H9 (cell line): ENCODE measurements around the gene ISG15. TPM values are rescaled to one million over a fixed set of nuclear protein-coding genes. Genes with fewer than 3 reads are reported as not detected.

ENCODE experiments used
- DNase-seq: peaks from one replicate; pipeline ENCODE4 v3.0.0-alpha.2; 2017
- H2AFZ ChIP-seq: one replicate; pipeline ENCODE4 v1.6.1; 2013; ENCODE audit warnings: mild to moderate bottlenecking, low read length, control low read depth, moderate library complexity
- H2AK5ac ChIP-seq: 2 replicates; pipeline ENCODE4 v1.6.1; 2013; ENCODE audit warnings: low read length, control low read depth, mixed read lengths; ENCODE audit not compliant: insufficient read length
- H2BK120ac ChIP-seq: one replicate; pipeline ENCODE4 v1.6.1; 2013; ENCODE audit warnings: low read depth, mild to moderate bottlenecking, low read length, control low read depth, inconsistent platforms; ENCODE audit not compliant: poor library complexity, severe bottlenecking
- H2BK12ac ChIP-seq: 2 replicates; pipeline ENCODE4 v1.6.1; 2013; ENCODE audit warnings: low read length, control low read depth, mixed read lengths, low read depth; ENCODE audit not compliant: insufficient read length
- H2BK15ac ChIP-seq: 2 replicates; pipeline ENCODE4 v1.6.1; 2013; ENCODE audit warnings: low read depth, low read length, control low read depth
- H2BK20ac ChIP-seq: one replicate; pipeline ENCODE4 v1.6.1; 2013; ENCODE audit warnings: low read depth, mild to moderate bottlenecking, low read length, control low read depth, inconsistent platforms; ENCODE audit not compliant: poor library complexity, severe bottlenecking
- H2BK5ac ChIP-seq: 2 replicates; pipeline ENCODE4 v1.6.1; 2013; ENCODE audit warnings: low read length, control low read depth, mixed read lengths; ENCODE audit not compliant: insufficient read length
- H3K14ac ChIP-seq: 2 replicates; pipeline ENCODE4 v1.6.1; 2013; ENCODE audit warnings: low read length, control low read depth; ENCODE audit not compliant: insufficient read depth
- H3K18ac ChIP-seq: 2 replicates; pipeline ENCODE4 v1.6.1; 2013; ENCODE audit warnings: low read depth, mild to moderate bottlenecking, mixed read lengths, low read length, control low read depth; ENCODE audit not compliant: insufficient read length
- H3K23ac ChIP-seq: 2 replicates; pipeline ENCODE4 v1.6.1; 2013; ENCODE audit warnings: low read length, control low read depth, mixed read lengths, low read depth; ENCODE audit not compliant: insufficient read length
- H3K23me2 ChIP-seq: 2 replicates; pipeline ENCODE4 v1.6.1; 2013; ENCODE audit warnings: low read depth, mild to moderate bottlenecking, mixed read lengths, low read length, control low read depth; ENCODE audit not compliant: insufficient read length, poor library complexity, severe bottlenecking
- H3K27ac ChIP-seq: 2 replicates; pipeline ENCODE4 v1.5.1; 2013; ENCODE audit warnings: low read length, control low read depth, mixed read lengths, low read depth; ENCODE audit not compliant: insufficient read length
- H3K27me3 ChIP-seq: 2 replicates; pipeline ENCODE4 v1.6.1; 2013; ENCODE audit warnings: low read length, control low read depth, inconsistent platforms; ENCODE audit not compliant: insufficient read depth
- H3K4ac ChIP-seq: 2 replicates; pipeline ENCODE4 v1.6.1; 2013; ENCODE audit warnings: low read depth, mild to moderate bottlenecking, control low read depth, inconsistent platforms, low read length, moderate library complexity
- H3K4me1 ChIP-seq: 2 replicates; pipeline ENCODE4 v1.6.1; 2013; ENCODE audit warnings: low read length, control low read depth, inconsistent platforms; ENCODE audit not compliant: insufficient read depth
- H3K4me2 ChIP-seq: 2 replicates; pipeline ENCODE4 v1.6.1; 2013; ENCODE audit warnings: low read length, control low read depth, mixed read lengths; ENCODE audit not compliant: insufficient read length, insufficient read depth
- H3K56ac ChIP-seq: 2 replicates; pipeline ENCODE4 v1.6.1; 2013; ENCODE audit warnings: low read depth, mild to moderate bottlenecking, mixed read lengths, low read length, control low read depth; ENCODE audit not compliant: insufficient read length
- H3K79me1 ChIP-seq: 2 replicates; pipeline ENCODE4 v1.6.1; 2013; ENCODE audit warnings: low read depth, mild to moderate bottlenecking, moderate library complexity, low read length, control low read depth, inconsistent platforms; ENCODE audit not compliant: insufficient read depth, poor library complexity, severe bottlenecking
- H3K79me2 ChIP-seq: 2 replicates; pipeline ENCODE4 v1.6.1; 2013; ENCODE audit warnings: low read length, control low read depth, inconsistent platforms; ENCODE audit not compliant: insufficient read depth
- H3K9ac ChIP-seq: 2 replicates; pipeline ENCODE4 v1.6.1; 2013; ENCODE audit warnings: low read length, control low read depth, mixed read lengths; ENCODE audit not compliant: insufficient read length; ENCODE audit errors: extremely low read depth
- H3K9me3 ChIP-seq: one replicate; pipeline ENCODE4 v1.6.1; 2013; ENCODE audit warnings: low read depth, low read length, inconsistent platforms; ENCODE audit not compliant: control insufficient read depth
- H3T11ph ChIP-seq: one replicate; pipeline ENCODE4 v1.6.1; 2013; ENCODE audit warnings: mild to moderate bottlenecking, low read length, control low read depth, inconsistent platforms
- H4K20me1 ChIP-seq: one replicate; pipeline ENCODE4 v1.6.1; 2013; ENCODE audit not compliant: control insufficient read depth, insufficient read length, insufficient read depth
- H4K5ac ChIP-seq: 2 replicates; pipeline ENCODE4 v1.6.1; 2013; ENCODE audit warnings: low read depth, mild to moderate bottlenecking, mixed read lengths, low read length, control low read depth; ENCODE audit not compliant: insufficient read length
- H4K8ac ChIP-seq: replicated peaks from 2 replicates; pipeline ENCODE4 v1.6.1; 2013; ENCODE audit warnings: low read length, control low read depth, mixed read lengths, low read depth; ENCODE audit not compliant: insufficient read length
- H4K91ac ChIP-seq: 2 replicates; pipeline ENCODE4 v1.6.1; 2013; ENCODE audit warnings: low read depth, mild to moderate bottlenecking, moderate library complexity, mixed read lengths, low read length, control low read depth; ENCODE audit not compliant: insufficient read length
- H3K27ac Mint-ChIP-seq, 3 experiments: 2 replicates in 2 of 3; 3 replicates in 1 of 3; pipeline ENCODE4 v1.8.0; 2020 to 2021; ENCODE audit warnings: mixed read lengths in 3 of 3, mild to moderate bottlenecking in 1 of 3, moderate library complexity in 1 of 3
- H3K27me3 Mint-ChIP-seq: 2 replicates; pipeline ENCODE4 v1.8.0; 2021; ENCODE audit warnings: low read depth, mild to moderate bottlenecking, moderate library complexity, mixed read lengths
- H3K36me3 Mint-ChIP-seq, 3 experiments: 2 replicates in 2 of 3; 3 replicates in 1 of 3; pipeline ENCODE4 v1.8.0; 2020 to 2021; ENCODE audit warnings: low read depth in 3 of 3, mixed read lengths in 3 of 3; ENCODE audit not compliant: insufficient read depth in 1 of 3
- H3K4me1 Mint-ChIP-seq, 2 experiments: 2 replicates each; pipeline ENCODE4 v1.8.0; 2020; ENCODE audit warnings: mixed read lengths in 2 of 2
- H3K4me3 Mint-ChIP-seq, 2 experiments: 2 replicates in 1 of 2; 3 replicates in 1 of 2; pipeline ENCODE4 v1.8.0; 2020 to 2021; ENCODE audit warnings: mild to moderate bottlenecking in 2 of 2, mixed read lengths in 2 of 2, moderate library complexity in 1 of 2
- H3K9me3 Mint-ChIP-seq, 2 experiments: 2 replicates in 1 of 2; 3 replicates in 1 of 2; pipeline ENCODE4 v1.8.0; 2020; ENCODE audit warnings: mild to moderate bottlenecking in 2 of 2, mixed read lengths in 2 of 2, moderate library complexity in 1 of 2
- WGBS: extraction: QIAGEN DNeasy Blood & Tissue Kit; methylation state at CpG from one replicate; pipeline ENCODE4 v1.1.7; 2013; ENCODE audit warnings: missing lambda C conversion rate, low lambda C conversion rate, mixed read lengths; ENCODE audit not compliant: insufficient read length; ENCODE audit errors: extremely low coverage; 5-methylcytosine and 5-hydroxymethylcytosine counted together
- total RNA-seq: library from RNA; stranded (reverse); gene quantifications from 2 replicates; pipeline ENCODE4 v1.2.1, GENCODE V29; 2021
- TF ChIP-seq, protein P1 (sequence below): fragments of 200-600 bp; sonication (generic); conservative IDR thresholded peaks from 3 replicates; pipeline ENCODE4 v1.8.0; 2021; ENCODE audit warnings: antibody characterized with exemption, mild to moderate bottlenecking

The ISG15 gene
- total RNA-seq, 1 experiment from 2014 or later = 39.7 TPM

DNA sequence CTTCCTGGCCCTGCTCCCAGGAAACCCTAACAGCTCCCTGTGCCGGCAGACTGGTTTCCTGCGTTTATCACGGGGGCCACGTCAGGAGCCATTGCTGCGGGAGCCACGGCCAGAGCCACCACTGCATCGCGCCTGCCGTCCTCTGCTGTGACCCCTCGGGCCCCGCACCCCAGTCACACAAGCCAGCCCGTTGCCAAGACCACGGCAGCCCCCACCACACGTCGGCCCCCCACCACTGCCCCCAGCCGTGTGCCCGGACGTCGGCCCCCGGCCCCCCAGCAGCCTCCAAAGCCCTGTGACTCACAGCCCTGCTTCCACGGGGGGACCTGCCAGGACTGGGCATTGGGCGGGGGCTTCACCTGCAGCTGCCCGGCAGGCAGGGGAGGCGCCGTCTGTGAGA lies 34.7 kb downstream of the ISG15 start:
- peaks cover 18 to 56% (median 52%) of the 10 kb centered on the region in 3 experiments for H3K36me3 Mint-ChIP-seq
- Histone ChIP-seq H2BK20ac (no peak overlapping the region), H3K56ac (no peak overlapping the region), H3K79me1 (no peaks in the 10 kb centered on the region), H4K5ac (no peak overlapping the region), H4K20me1 (peaks cover 3% of the 10 kb centered on the region), H4K8ac (no peak overlapping the region), H2BK5ac (no peak overlapping the region), H3K4me1 (no peaks in the 10 kb centered on the region), H3K27ac (no peak overlapping the region), H3K27me3 (no peaks in the 10 kb centered on the region; the same call in 1 of the 2 replicates), H2BK12ac (no peak overlapping the region), H3K18ac (no peak overlapping the region), H3K23me2 (no peaks in the 10 kb centered on the region), H3K4me2 (no peak overlapping the region), H3K23ac (no peak overlapping the region), H3K79me2 (no peaks in the 10 kb centered on the region; the same call in 1 of the 2 replicates), H3T11ph (no peak overlapping the region), H2BK15ac (no peak overlapping the region), H3K9me3 (no peaks in the 10 kb centered on the region), H2AK5ac (no peak overlapping the region), H4K91ac (no peak overlapping the region), H3K9ac (no peak overlapping the region), H3K14ac (no peak overlapping the region), H2AFZ (no peak overlapping the region), H2BK120ac (no peak overlapping the region), H3K4ac (no peak overlapping the region)
- no peaks in the 10 kb centered on the region; a peak in 1 of 4 replicates for H3K4me1 Mint-ChIP-seq
- no peaks in the 10 kb centered on the region; a peak in 1 of 5 replicates for H3K9me3 Mint-ChIP-seq
- no peaks in the 10 kb centered on the region for H3K27me3 Mint-ChIP-seq
- H3K27ac Mint-ChIP-seq = no peak overlapping the region
- no peak for DNase-seq
- no peak overlapping the region for H3K4me3 Mint-ChIP-seq
- no CpG with 5 or more reads among the region's 25 CpGs for WGBS
- TF ChIP-seq, protein P1, sequence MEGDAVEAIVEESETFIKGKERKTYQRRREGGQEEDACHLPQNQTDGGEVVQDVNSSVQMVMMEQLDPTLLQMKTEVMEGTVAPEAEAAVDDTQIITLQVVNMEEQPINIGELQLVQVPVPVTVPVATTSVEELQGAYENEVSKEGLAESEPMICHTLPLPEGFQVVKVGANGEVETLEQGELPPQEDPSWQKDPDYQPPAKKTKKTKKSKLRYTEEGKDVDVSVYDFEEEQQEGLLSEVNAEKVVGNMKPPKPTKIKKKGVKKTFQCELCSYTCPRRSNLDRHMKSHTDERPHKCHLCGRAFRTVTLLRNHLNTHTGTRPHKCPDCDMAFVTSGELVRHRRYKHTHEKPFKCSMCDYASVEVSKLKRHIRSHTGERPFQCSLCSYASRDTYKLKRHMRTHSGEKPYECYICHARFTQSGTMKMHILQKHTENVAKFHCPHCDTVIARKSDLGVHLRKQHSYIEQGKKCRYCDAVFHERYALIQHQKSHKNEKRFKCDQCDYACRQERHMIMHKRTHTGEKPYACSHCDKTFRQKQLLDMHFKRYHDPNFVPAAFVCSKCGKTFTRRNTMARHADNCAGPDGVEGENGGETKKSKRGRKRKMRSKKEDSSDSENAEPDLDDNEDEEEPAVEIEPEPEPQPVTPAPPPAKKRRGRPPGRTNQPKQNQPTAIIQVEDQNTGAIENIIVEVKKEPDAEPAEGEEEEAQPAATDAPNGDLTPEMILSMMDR = no peak
